Duodenal mucosa (tissue), 2 donors: Measurements from ENCODE around the gene COL5A1.

ENCODE experiments used
- H3K27ac ChIP-seq: one replicate; pipeline ENCODE4 v1.7.0; 2013; ENCODE audit warnings: low read depth, low read length
- H3K27me3 ChIP-seq, 2 donors: one replicate each; pipeline ENCODE4 v1.7.0; 2013; ENCODE audit warnings: low read length in 2 of 2, control low read depth in 1 of 2; ENCODE audit not compliant: insufficient read depth in 2 of 2, control insufficient read depth in 1 of 2
- H3K36me3 ChIP-seq, 2 donors: one replicate each; pipeline ENCODE4 v1.7.0; 2013; ENCODE audit warnings: low read length in 2 of 2, control low read depth in 1 of 2; ENCODE audit not compliant: insufficient read depth in 2 of 2, control insufficient read depth in 1 of 2
- H3K4me1 ChIP-seq, 2 donors: one replicate each; pipeline ENCODE4 v1.7.0; 2013; ENCODE audit warnings: low read length in 2 of 2, control low read depth in 1 of 2; ENCODE audit not compliant: insufficient read depth in 2 of 2, control insufficient read depth in 1 of 2
- H3K4me3 ChIP-seq, 2 donors: one replicate each; pipeline ENCODE4 v1.7.0; 2013; ENCODE audit warnings: low read length in 2 of 2, low read depth in 1 of 2
- H3K9ac ChIP-seq, 2 donors: one replicate each; pipeline ENCODE4 v1.7.0; 2013; ENCODE audit warnings: low read length in 2 of 2, low read depth in 1 of 2
- H3K9me3 ChIP-seq, 2 donors: one replicate each; pipeline ENCODE4 v1.7.0; 2013; ENCODE audit warnings: low read length in 2 of 2, control low read depth in 1 of 2; ENCODE audit not compliant: control insufficient read depth in 1 of 2

Gene COL5A1

DNA sequence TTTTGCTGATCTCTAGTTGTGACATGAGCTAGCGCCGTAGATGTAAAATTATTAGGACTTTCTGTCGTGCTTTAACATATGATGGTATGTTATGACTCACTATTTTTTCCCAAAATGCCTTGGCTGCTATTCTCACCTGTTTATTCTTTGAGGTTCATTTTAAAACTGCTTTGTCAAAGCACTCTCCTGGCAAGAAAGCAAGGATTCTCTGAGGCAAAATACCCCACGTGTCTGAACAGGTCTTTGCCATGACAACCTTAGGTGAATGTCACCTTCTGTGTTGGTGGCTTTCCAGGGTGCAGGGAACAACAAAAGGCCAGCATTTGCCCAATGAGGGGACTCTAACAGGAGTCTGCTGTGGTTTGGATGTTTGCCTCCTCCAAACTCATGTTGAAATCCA, 30.6 kb upstream of the COL5A1 start:
- H3K9ac ChIP-seq = no peak overlapping the region
- no peak overlapping the region for H3K27ac ChIP-seq

GRCh38 chr9:134612309-134612708, 29.3 kb upstream of the COL5A1 start:
- H3K4me1 ChIP-seq = no peaks in the 10 kb centered on the region
- H3K36me3 ChIP-seq = no peaks in the 10 kb centered on the region
- no peak overlapping the region for H3K9ac ChIP-seq
- H3K4me3 ChIP-seq = no peak overlapping the region
- no peaks in the 10 kb centered on the region for H3K27me3 ChIP-seq
- H3K27ac ChIP-seq = no peak overlapping the region
- H3K9me3 ChIP-seq = peaks cover 0 to 10% of the 10 kb centered on the region in 2 donors

More for the DNA sequence above, 30.6 kb upstream of the COL5A1 start:
- H3K4me1 ChIP-seq = no peaks in the 10 kb centered on the region
- H3K27me3 ChIP-seq = no peaks in the 10 kb centered on the region
- peaks cover 0 to 10% of the 10 kb centered on the region in 2 donors for H3K9me3 ChIP-seq
- H3K36me3 ChIP-seq = no peaks in the 10 kb centered on the region
- no peak overlapping the region for H3K4me3 ChIP-seq

DNA sequence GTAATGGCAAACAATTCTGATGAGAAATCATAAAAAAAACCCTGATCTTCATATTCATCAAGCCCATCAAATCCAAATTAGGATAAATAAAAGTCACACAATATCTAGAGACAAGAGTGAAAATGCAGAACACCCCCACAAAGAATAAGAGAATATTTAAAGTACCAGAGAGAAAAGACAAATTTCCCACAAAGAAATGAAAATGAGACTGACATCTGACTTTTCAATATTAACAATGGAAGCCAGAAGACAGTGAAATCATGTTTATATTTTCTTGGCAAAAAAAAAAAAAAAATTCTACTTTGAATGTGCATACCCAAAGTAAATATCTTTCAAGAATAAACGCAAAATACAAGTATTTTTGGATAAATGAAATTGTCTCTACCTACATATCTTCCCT, 28.9 kb upstream of the COL5A1 start:
- H3K4me3 ChIP-seq = no peak overlapping the region
- H3K9ac ChIP-seq = no peak overlapping the region
- H3K36me3 ChIP-seq = no peaks in the 10 kb centered on the region
- H3K4me1 ChIP-seq = no peaks in the 10 kb centered on the region
- H3K9me3 ChIP-seq = peaks cover 0 to 10% of the 10 kb centered on the region in 2 donors
- no peak overlapping the region for H3K27ac ChIP-seq
- H3K27me3 ChIP-seq = no peaks in the 10 kb centered on the region

- Histone ChIP-seq H3K4me1 (no peaks in the 10 kb centered on the region), H3K9me3 (peaks cover 0 to 10% of the 10 kb centered on the region in 2 donors), H3K27ac (no peak overlapping the region), H3K9ac (no peak overlapping the region), H3K4me3 (no peak overlapping the region), H3K27me3 (no peaks in the 10 kb centered on the region), H3K36me3 (no peaks in the 10 kb centered on the region)
These were observed 27.3 kb upstream of the COL5A1 start for GRCh38 chr9:134614256-134614655.

GRCh38 chr9:134616341-134616740, 25.3 kb upstream of the COL5A1 start:
- Histone ChIP-seq H3K27ac (no peak overlapping the region), H3K9me3 (peaks cover 0 to 10% of the 10 kb centered on the region in 2 donors), H3K9ac (no peak overlapping the region), H3K4me3 (no peak overlapping the region), H3K27me3 (no peaks in the 10 kb centered on the region), H3K4me1 (no peaks in the 10 kb centered on the region), H3K36me3 (no peaks in the 10 kb centered on the region)

DNA sequence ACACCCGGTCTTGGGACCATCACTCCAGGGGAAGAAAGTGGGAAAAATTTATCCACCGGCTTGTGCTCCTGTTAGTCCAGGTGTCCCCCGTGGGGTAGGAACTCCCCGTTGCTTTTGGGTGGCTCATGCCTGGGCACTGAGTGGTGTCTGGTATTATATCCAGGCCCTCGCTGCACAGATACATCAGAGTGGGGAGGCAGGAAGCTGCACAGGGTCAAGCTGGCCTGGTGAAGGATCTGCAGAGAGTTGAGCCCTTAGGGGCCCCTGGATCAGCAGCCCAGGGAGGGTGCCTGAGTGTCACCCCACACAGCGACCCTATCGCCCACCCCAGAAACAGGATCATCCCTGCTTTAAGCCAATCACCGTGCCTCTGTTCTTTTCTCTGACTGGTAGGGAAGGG, 24.4 kb upstream of the COL5A1 start:
- Histone ChIP-seq H3K9me3 (peaks cover 0 to 8% of the 10 kb centered on the region in 2 donors), H3K4me1 (no peaks in the 10 kb centered on the region), H3K36me3 (no peaks in the 10 kb centered on the region), H3K4me3 (no peak overlapping the region), H3K27me3 (no peaks in the 10 kb centered on the region), H3K27ac (no peak overlapping the region), H3K9ac (no peak overlapping the region)

DNA sequence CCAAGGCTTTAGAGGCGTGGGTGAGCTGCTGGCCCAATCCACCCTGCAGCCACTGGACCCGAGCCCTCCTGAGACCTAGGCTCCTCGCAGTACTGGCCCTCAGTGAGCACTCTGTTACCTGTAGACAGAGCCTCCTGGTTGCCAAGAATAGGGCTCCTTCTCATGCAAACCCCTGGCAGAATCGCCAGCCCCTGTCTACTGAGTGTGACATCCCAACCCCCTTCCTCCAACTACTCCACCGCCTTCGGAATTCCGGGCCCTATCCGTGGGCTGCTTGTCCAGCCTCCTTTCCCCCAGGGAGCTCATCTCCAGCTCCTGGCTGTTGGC, 23.8 kb upstream of the COL5A1 start:
- no peaks in the 10 kb centered on the region for H3K4me1 ChIP-seq
- no peak overlapping the region for H3K9ac ChIP-seq
- no peak overlapping the region for H3K27ac ChIP-seq
- no peaks in the 10 kb centered on the region for H3K36me3 ChIP-seq
- H3K9me3 ChIP-seq = peaks cover 0 to 4% of the 10 kb centered on the region in 2 donors
- H3K4me3 ChIP-seq = no peak overlapping the region
- H3K27me3 ChIP-seq = no peaks in the 10 kb centered on the region

DNA sequence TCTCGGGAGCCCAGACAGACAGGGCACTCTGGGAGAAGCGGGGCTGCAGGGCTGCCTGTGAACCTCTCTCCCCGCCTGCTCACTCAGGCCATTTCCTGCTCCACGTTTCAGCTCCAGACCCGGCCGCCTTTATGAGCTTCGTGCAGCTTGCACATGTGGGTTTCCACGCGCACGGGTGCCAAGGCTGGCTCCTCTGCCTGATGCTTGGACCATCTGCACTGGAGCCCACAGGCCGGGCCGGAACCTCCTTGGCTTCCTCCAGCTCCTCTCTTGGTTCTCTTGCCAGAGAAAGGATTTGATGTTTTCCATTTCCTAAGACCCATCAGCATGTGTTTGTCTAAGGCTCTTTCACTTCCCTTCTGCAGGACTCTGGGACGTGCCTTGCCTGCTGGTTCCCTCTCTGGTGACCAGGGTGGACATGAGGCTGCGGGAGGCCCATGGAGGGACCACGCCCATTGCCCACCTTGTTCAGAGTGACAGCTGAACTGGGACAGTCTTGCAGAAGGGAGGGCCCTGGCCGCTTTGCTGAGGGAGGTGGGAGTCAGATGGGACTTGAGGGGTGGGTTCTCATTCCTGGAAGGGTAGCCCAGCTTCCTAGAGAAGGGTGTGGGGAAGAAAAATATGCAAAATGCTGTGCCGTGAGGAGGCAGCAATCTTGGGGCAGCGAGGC, 23.3 kb upstream of the COL5A1 start:
- no peak overlapping the region for H3K9ac ChIP-seq

GRCh38 chr9:134618833-134619447, 22.7 kb upstream of the COL5A1 start:
- H3K4me3 ChIP-seq = no peak overlapping the region

More for the DNA sequence above, 23.3 kb upstream of the COL5A1 start:
- Histone ChIP-seq H3K4me3 (no peak overlapping the region), H3K27ac (no peak overlapping the region), H3K36me3 (no peaks in the 10 kb centered on the region), H3K27me3 (no peaks in the 10 kb centered on the region), H3K4me1 (no peaks in the 10 kb centered on the region), H3K9me3 (peaks cover 0 to 4% of the 10 kb centered on the region in 2 donors)

DNA sequence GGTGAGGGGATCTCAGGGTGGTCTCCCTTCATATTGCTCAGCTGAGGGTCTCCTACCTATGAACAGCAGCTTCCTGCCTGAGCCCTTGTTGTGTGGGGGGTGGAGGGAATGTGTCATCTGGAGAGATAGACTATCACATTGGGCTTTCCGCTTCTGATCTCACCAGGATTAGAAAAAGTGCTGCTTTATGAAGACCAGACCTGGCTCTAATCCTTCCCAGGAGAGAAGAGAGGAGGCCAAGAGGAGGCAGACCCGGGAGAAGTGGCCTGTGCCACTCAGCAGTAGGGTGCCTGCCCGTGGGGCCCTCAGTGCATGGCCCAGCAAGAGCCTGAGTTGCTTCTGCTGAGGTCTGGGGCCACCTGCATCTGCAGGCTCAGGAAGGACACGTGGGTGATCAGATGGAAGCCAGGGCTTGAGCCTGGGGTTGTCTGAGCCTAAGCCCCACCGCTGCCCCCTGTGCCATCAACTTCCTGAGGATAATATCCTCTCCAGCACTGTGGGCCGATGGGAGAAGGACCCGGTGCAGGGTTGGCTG, 22.1 kb upstream of the COL5A1 start:
- Histone ChIP-seq H3K27me3 (no peaks in the 10 kb centered on the region), H3K4me1 (no peaks in the 10 kb centered on the region), H3K9ac (no peak overlapping the region), H3K4me3 (no peak overlapping the region), H3K36me3 (no peaks in the 10 kb centered on the region), H3K27ac (no peak overlapping the region), H3K9me3 (no peaks in the 10 kb centered on the region)

More at GRCh38 chr9:134618833-134619447, 22.7 kb upstream of the COL5A1 start:
- Histone ChIP-seq H3K4me1 (no peaks in the 10 kb centered on the region), H3K9ac (no peak overlapping the region), H3K27me3 (no peaks in the 10 kb centered on the region), H3K27ac (no peak overlapping the region), H3K9me3 (peaks cover 0 to 4% of the 10 kb centered on the region in 2 donors), H3K36me3 (no peaks in the 10 kb centered on the region)
